ENCODE results near the gene ZNF800. TPM values are rescaled to one million over a fixed set of nuclear protein-coding genes. Genes with fewer than 3 reads are reported as not detected.

The ZNF800 gene
- polyA plus RNA-seq, 1 donor from 2014 or later: 4.2 TPM

DNA sequence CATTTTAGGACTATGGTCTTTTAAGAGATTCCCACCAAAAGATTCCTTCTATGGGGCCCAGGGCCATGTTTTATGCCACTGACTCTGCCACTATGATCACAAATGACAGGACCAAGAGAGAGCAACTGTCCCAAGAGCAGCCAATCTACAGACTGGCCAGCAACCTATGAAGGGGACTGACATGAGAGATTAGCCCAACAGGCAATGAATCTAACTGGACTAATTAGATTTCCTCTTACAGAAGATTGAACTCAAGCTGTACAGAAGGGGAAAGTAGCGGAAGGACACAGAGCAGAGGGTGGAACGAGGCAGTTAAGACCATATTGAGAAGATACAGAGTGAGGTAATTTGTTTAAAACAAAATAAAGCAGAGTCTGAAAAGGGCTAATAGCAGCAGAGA is 25.8 kb downstream of the ZNF800 start:
- no peaks in the 10 kb centered on the region for H3F3A ChIP-seq (ENCODE audit: insufficient read depth, low read length, poor library complexity, severe bottlenecking)
- H3K9me3 ChIP-seq (ENCODE audit: low read length): no peaks in the 10 kb centered on the region
- no peaks in the 10 kb centered on the region for H3K27me3 ChIP-seq (ENCODE audit: insufficient read depth, low read depth, low read length)
- H3K4me2 ChIP-seq (ENCODE audit: low read length): no peak overlapping the region
- TF ChIP-seq RAD21 (conservative IDR thresholded peaks at IDR 0.05) (no peak), MXI1 (conservative IDR thresholded peaks at IDR 0.05; ENCODE audit: poor library complexity, severe bottlenecking) (no peak), EZH2 (IDR thresholded peaks at IDR 0.05; ENCODE audit: borderline replicate concordance, insufficient read depth, low read length, poor library complexity, severe bottlenecking) (no peak), TAF1 (IDR thresholded peaks at IDR 0.05; ENCODE audit: low read depth) (no peak), POLR2AphosphoS5 (IDR thresholded peaks at IDR 0.05) (no peak), SMC3 (conservative IDR thresholded peaks at IDR 0.05; ENCODE audit: poor library complexity) (no peak), EP300 (conservative IDR thresholded peaks at IDR 0.05; ENCODE audit: poor library complexity, severe bottlenecking) (no peak)
- TF ChIP-seq, protein P1, sequence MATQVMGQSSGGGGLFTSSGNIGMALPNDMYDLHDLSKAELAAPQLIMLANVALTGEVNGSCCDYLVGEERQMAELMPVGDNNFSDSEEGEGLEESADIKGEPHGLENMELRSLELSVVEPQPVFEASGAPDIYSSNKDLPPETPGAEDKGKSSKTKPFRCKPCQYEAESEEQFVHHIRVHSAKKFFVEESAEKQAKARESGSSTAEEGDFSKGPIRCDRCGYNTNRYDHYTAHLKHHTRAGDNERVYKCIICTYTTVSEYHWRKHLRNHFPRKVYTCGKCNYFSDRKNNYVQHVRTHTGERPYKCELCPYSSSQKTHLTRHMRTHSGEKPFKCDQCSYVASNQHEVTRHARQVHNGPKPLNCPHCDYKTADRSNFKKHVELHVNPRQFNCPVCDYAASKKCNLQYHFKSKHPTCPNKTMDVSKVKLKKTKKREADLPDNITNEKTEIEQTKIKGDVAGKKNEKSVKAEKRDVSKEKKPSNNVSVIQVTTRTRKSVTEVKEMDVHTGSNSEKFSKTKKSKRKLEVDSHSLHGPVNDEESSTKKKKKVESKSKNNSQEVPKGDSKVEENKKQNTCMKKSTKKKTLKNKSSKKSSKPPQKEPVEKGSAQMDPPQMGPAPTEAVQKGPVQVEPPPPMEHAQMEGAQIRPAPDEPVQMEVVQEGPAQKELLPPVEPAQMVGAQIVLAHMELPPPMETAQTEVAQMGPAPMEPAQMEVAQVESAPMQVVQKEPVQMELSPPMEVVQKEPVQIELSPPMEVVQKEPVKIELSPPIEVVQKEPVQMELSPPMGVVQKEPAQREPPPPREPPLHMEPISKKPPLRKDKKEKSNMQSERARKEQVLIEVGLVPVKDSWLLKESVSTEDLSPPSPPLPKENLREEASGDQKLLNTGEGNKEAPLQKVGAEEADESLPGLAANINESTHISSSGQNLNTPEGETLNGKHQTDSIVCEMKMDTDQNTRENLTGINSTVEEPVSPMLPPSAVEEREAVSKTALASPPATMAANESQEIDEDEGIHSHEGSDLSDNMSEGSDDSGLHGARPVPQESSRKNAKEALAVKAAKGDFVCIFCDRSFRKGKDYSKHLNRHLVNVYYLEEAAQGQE (IDR thresholded peaks at IDR 0.05; ENCODE audit: borderline replicate concordance): no peak
- TF ChIP-seq, protein P2, sequence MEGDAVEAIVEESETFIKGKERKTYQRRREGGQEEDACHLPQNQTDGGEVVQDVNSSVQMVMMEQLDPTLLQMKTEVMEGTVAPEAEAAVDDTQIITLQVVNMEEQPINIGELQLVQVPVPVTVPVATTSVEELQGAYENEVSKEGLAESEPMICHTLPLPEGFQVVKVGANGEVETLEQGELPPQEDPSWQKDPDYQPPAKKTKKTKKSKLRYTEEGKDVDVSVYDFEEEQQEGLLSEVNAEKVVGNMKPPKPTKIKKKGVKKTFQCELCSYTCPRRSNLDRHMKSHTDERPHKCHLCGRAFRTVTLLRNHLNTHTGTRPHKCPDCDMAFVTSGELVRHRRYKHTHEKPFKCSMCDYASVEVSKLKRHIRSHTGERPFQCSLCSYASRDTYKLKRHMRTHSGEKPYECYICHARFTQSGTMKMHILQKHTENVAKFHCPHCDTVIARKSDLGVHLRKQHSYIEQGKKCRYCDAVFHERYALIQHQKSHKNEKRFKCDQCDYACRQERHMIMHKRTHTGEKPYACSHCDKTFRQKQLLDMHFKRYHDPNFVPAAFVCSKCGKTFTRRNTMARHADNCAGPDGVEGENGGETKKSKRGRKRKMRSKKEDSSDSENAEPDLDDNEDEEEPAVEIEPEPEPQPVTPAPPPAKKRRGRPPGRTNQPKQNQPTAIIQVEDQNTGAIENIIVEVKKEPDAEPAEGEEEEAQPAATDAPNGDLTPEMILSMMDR (IDR thresholded peaks at IDR 0.05; ENCODE audit: poor library complexity, severe bottlenecking): no peak
- H3K27ac ChIP-seq (ENCODE audit: low read length): no peak overlapping the region
- H3K79me2 ChIP-seq (replicated peaks; ENCODE audit: insufficient read depth, low read length): no peaks in the 10 kb centered on the region
- no peaks in the 10 kb centered on the region for H3K9me2 ChIP-seq (ENCODE audit: insufficient read depth, low read length)
- H2AFZ ChIP-seq (ENCODE audit: low read depth, low read length): no peak overlapping the region
- H3K36me3 ChIP-seq (ENCODE audit: insufficient read depth, low read length): no peaks in the 10 kb centered on the region
- no peak overlapping the region for H3K4me3 ChIP-seq (ENCODE audit: low read length)
- no peaks in the 10 kb centered on the region for H4K20me1 ChIP-seq (ENCODE audit: insufficient read depth)
- H3K9ac ChIP-seq (ENCODE audit: low read length): no peak overlapping the region

DNA sequence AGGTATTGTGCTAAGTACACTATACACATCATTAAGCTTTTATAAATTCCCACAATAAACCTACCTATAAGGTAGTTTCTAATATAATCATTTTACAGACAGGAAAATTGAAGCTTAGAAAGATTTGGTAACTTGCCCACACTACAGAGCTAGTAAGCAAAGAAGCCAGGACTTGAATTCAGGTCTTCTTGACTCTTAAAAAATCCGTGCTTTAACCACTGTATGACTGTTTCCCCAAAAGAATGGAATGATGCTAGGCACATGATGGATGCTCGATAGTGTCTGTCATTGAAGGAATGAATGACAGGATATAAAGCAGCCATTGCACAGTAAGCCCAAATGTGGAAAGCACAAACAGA is 26.6 kb downstream of the ZNF800 start:
- Histone ChIP-seq H4K20me1 (ENCODE audit: insufficient read depth) (no peaks in the 10 kb centered on the region), H3K36me3 (ENCODE audit: insufficient read depth, low read length) (no peaks in the 10 kb centered on the region), H3K79me2 (replicated peaks; ENCODE audit: insufficient read depth, low read length) (no peaks in the 10 kb centered on the region), H2AFZ (ENCODE audit: low read depth, low read length) (no peak overlapping the region), H3K9me2 (ENCODE audit: insufficient read depth, low read length) (no peaks in the 10 kb centered on the region), H3K4me3 (ENCODE audit: low read length) (no peak overlapping the region), H3K9me3 (ENCODE audit: low read length) (no peaks in the 10 kb centered on the region), H3F3A (ENCODE audit: insufficient read depth, low read length, poor library complexity, severe bottlenecking) (no peaks in the 10 kb centered on the region), H3K27ac (ENCODE audit: low read length) (no peak overlapping the region), H3K9ac (ENCODE audit: low read length) (no peak overlapping the region), H3K4me2 (ENCODE audit: low read length) (no peak overlapping the region), H3K27me3 (ENCODE audit: insufficient read depth, low read depth, low read length) (no peaks in the 10 kb centered on the region)
- TF ChIP-seq POLR2AphosphoS5 (IDR thresholded peaks at IDR 0.05): no peak
- TF ChIP-seq EP300 (conservative IDR thresholded peaks at IDR 0.05; ENCODE audit: poor library complexity, severe bottlenecking): no peak
- TF ChIP-seq TAF1 (IDR thresholded peaks at IDR 0.05; ENCODE audit: low read depth): no peak
- TF ChIP-seq EZH2 (IDR thresholded peaks at IDR 0.05; ENCODE audit: borderline replicate concordance, insufficient read depth, low read length, poor library complexity, severe bottlenecking): no peak
- no peak for TF ChIP-seq MXI1 (conservative IDR thresholded peaks at IDR 0.05; ENCODE audit: poor library complexity, severe bottlenecking)
- TF ChIP-seq, protein P1 (IDR thresholded peaks at IDR 0.05; ENCODE audit: borderline replicate concordance): no peak
- no peak for TF ChIP-seq RAD21 (conservative IDR thresholded peaks at IDR 0.05)
- TF ChIP-seq SMC3 (conservative IDR thresholded peaks at IDR 0.05; ENCODE audit: poor library complexity): no peak
- TF ChIP-seq, protein P2 (IDR thresholded peaks at IDR 0.05; ENCODE audit: poor library complexity, severe bottlenecking): no peak
